Tibial nerve (tissue), 4 donors: ENCODE results near the gene LRRC47. TPM values are rescaled to one million over a fixed set of nuclear protein-coding genes. Genes with fewer than 3 reads are reported as not detected.
"Not testable (repeated sequence)": the region's sequence is repeated elsewhere in the genome, so short reads cannot be mapped to it uniquely, and the experiment has no call there.

Experiments
- DNase-seq, 2 donors: peaks; one replicate each; pipeline ENCODE4 v3.0.0-alpha.2; 2019; ENCODE audit warnings: low spot score in 2 of 2
- H3K27ac ChIP-seq, 4 donors: fragments of 200-600 bp; sonication (generic) in 3 of 4; one replicate each; pipeline ENCODE4 v1.5.1; 2017 to 2019; ENCODE audit warnings: mild to moderate bottlenecking in 1 of 4
- H3K27me3 ChIP-seq, 2 donors: fragments of 200-600 bp; sonication (generic) in 1 of 2; one replicate each; pipeline versions ENCODE4 v1.5.1 to v1.6.0; 2017 to 2019
- H3K36me3 ChIP-seq, 3 donors: fragments of 200-600 bp; sonication (generic); one replicate each; pipeline ENCODE4 v1.5.1; 2018 to 2019
- H3K4me1 ChIP-seq, 4 donors: fragments of 200-600 bp; sonication (generic) in 3 of 4; one replicate each; pipeline ENCODE4 v1.5.1; 2017 to 2019
- H3K4me3 ChIP-seq, 4 donors: fragments of 200-600 bp; sonication (generic) in 3 of 4; one replicate each; pipeline ENCODE4 v1.5.1; 2017 to 2019; ENCODE audit warnings: mild to moderate bottlenecking in 1 of 4, moderate library complexity in 1 of 4
- H3K9me3 ChIP-seq, 4 donors: fragments of 200-600 bp; sonication (generic) in 3 of 4; one replicate each; pipeline ENCODE4 v1.5.1; 2017 to 2019
- CTCF ChIP-seq, 5 experiments: fragments of 200-600 bp in 3 of 5; fragments of 450-650 bp in 2 of 5; sonication (generic) in 3 of 5; IDR thresholded peaks; one replicate each; pipeline ENCODE4 v1.5.1; 2016 to 2019; ENCODE audit warnings: antibody characterized with exemption in 5 of 5, mild to moderate bottlenecking in 3 of 5, moderate library complexity in 2 of 5
- EP300 ChIP-seq, 2 donors: sonication (generic); formaldehyde crosslinking; IDR thresholded peaks; one replicate each; pipeline ENCODE4 v1.6.1; 2017; ENCODE audit warnings: antibody characterized with exemption in 2 of 2, mild to moderate bottlenecking in 1 of 2
- POLR2A ChIP-seq, 2 donors: fragments of 450-650 bp; IDR thresholded peaks; one replicate each; pipeline ENCODE4 v1.6.1; 2017; ENCODE audit warnings: antibody characterized with exemption in 2 of 2, mild to moderate bottlenecking in 2 of 2, moderate library complexity in 2 of 2
- WGBS, 2 donors: methylation state at CpG; one replicate each; pipeline ENCODE4 v1.1.5; 2018; 5-methylcytosine and 5-hydroxymethylcytosine counted together
- total RNA-seq, 4 donors: library from RNA; depleted of rRNA; stranded (reverse); fragments of >200 nt; gene quantifications; one replicate each; pipeline ENCODE4 v1.1.0, GENCODE V29; 2016

Gene LRRC47
- total RNA-seq, 4 donors from 2014 or later: 40.8 to 46.3 (median 42.6) TPM

DNA sequence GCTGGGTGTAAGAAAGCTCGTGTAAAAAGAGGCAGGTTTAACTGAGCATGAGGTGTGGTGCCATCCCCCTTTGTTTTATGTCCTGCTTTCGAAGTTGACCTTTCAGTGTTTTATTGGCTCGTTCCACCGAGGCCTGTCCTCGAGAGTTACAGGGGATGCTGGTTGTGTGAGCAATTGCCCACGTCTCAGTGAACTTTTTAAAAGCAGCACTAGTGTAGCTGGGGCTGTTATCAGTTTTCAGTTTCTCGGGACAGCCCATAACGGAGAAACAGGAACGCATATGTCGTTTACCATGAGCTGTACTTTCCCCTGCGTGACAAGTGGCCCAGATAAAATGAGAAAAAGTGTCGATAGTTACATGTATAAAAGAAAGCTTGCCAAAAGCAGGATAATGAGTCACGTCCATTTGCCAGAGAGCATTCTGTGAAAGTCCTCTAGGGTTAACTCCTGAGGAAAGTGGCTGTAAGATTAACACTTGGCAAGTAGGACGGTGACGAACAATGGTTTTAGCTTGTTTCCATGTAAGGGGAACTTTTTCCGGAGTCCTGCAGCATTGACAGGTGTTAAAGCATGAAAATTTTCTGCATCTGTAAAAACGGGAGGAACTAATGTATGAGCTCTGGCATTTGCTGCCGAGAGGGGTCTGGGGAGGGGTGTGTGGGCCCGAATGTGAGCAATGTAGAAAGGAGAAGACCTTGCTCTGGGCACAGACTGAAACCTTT lies 7.8 kb upstream of the LRRC47 start:
- TF ChIP-seq EP300 (IDR thresholded peaks at IDR 0.05) (no peak), CTCF (IDR thresholded peaks at IDR 0.05) (no peak), POLR2A (IDR thresholded peaks at IDR 0.05) (no peak)
- H3K27ac ChIP-seq: peak overlapping the region; percentile 29 to 75 (median 58)
- H3K4me1 ChIP-seq: peaks cover 0 to 9% (median 2%) of the 10 kb centered on the region in 4 donors
- no peak overlapping the region for H3K4me3 ChIP-seq
- H3K9me3 ChIP-seq: no peaks in the 10 kb centered on the region
- H3K36me3 ChIP-seq: no peaks in the 10 kb centered on the region
- 38 to 40% methylated on average over 19 of the region's 19 CpGs for WGBS, 2 donors
- peaks cover 0 to 9% of the 10 kb centered on the region in 2 donors for H3K27me3 ChIP-seq
- DNase-seq: no peak

DNA sequence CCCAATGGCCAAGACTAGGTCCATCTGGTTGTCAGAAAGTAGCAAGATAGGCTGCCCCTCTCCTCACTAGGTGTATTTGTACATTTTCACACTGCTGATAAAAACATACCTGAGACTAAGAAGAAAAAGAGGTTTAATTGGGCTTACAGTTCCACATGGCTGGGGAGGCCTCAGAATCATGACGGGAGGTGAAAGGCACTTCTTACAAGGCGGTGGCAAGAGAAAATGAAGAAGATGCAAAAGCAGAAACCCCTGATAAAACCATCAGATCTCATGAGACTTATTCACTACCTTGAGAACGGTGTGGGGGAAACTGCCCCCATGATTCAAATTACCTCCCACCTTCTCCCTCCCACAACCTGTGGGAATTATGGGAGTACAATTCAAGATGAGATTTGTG lies 4.5 kb upstream of the LRRC47 start:
- H3K4me3 ChIP-seq, H3K27me3 ChIP-seq, H3K27ac ChIP-seq, H3K36me3 ChIP-seq, H3K9me3 ChIP-seq, DNase-seq: not testable (repeated sequence)
- 87 to 88% methylated on average over 3 of the region's 3 CpGs for WGBS, 2 donors
- H3K4me1 ChIP-seq: peaks cover 0 to 13% (median 8%) of the 10 kb centered on the region in 4 donors

DNA sequence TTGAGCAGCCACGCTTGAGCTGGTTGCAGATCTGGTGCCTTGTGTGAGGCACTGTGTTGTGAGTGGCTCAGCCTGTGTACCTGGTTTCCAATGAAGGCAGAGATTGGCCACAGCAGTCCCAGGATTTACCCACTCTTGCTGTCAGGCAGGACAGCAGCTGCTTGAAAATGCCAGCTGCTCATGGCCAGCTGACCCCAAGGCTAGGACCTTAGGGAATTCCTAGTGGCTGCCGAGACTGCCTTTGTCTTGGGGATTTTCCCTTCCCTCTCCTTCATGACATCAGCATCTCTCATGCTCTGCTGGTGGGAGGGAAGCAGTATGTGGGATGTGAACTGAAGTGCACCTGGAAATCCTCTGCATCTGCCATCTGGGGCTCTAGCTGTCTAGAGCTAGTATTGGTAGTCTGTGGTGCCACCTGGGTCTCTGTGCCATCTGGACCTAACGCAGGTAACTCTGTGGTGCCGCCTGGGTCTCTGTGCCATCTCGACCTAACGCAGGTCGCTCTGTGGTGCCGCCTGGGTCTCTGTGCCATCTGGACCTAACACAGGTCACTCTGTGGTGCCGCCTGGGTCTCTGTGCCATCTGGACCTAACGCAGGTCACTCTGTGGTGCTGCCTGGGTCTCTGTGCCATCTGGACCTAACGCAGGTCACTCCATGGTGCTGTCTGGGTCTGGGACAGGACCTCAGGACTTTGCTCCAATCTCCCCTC lies 3.8 kb upstream of the LRRC47 start:
- Histone ChIP-seq H3K27ac (no peak overlapping the region), H3K4me1 (peaks cover 2 to 20% (median 14%) of the 10 kb centered on the region in 4 donors), H3K4me3 (no peak overlapping the region), H3K9me3 (no peaks in the 10 kb centered on the region), H3K27me3 (peaks cover 0 to 8% of the 10 kb centered on the region in 2 donors), H3K36me3 (no peaks in the 10 kb centered on the region)
- TF ChIP-seq CTCF (IDR thresholded peaks at IDR 0.05): no peak
- TF ChIP-seq EP300 (IDR thresholded peaks at IDR 0.05): no peak
- no peak for TF ChIP-seq POLR2A (IDR thresholded peaks at IDR 0.05)
- no peak for DNase-seq
- 73 to 78% methylated on average over 6 to 11 of the region's 11 CpGs for WGBS, 2 donors

DNA sequence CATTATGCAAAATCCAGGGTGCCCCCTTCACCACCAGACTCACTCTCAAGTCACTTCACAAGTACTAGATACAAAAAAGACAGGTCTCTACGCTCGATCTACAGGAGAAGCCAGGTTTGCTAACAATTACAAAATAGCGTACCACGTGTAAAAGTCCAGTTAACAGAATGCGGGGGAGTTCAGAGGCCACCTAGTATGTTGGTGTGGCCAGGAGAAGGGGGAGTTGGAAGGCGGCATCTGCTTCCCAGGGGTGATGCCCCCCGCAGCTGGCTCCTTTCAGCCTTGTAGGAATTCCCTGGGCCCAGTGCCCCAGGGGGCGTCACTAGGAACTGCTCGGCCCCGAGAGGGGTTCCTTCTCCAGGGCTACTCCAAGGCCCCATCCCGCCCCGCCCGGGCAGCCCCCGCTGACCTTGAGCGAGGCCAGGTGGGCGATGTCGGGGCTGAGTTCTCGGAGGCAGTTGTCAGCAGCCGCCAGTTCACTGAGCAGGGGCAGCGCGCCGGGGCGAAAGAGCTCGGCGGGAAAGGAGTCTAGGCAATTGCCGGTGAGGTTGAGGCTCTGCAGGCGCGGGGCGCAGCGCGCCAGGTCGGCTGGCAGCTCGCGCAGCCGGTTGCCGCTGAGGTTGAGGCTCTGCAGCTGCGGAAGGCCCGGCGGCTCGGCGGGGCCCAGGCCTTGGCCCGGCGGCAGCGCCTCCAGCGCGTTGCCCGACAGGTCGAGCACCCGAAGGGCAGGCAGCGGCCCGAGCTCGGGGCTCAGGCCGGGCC lies 664 bp downstream of the LRRC47 start:
- H3K36me3 ChIP-seq: peaks cover 0 to 2% (median 0%) of the 10 kb centered on the region in 3 donors
- DNase-seq: no peak
- no peaks in the 10 kb centered on the region for H3K9me3 ChIP-seq
- H3K27me3 ChIP-seq: no peaks in the 10 kb centered on the region
- TF ChIP-seq POLR2A (IDR thresholded peaks at IDR 0.05): no peak
- TF ChIP-seq CTCF (IDR thresholded peaks at IDR 0.05): no peak
- no peak for TF ChIP-seq EP300 (IDR thresholded peaks at IDR 0.05)
- H3K27ac ChIP-seq: peak overlapping the region in 2 of 4 donors; percentile 67 to 73
- H3K4me3 ChIP-seq: peak overlapping the region; percentile 70 to 92 (median 82)
- WGBS, 2 donors: 13 to 15% methylated on average over 18 to 20 of the region's 53 CpGs
- H3K4me1 ChIP-seq: peaks cover 5 to 52% (median 25%) of the 10 kb centered on the region in 4 donors

DNA sequence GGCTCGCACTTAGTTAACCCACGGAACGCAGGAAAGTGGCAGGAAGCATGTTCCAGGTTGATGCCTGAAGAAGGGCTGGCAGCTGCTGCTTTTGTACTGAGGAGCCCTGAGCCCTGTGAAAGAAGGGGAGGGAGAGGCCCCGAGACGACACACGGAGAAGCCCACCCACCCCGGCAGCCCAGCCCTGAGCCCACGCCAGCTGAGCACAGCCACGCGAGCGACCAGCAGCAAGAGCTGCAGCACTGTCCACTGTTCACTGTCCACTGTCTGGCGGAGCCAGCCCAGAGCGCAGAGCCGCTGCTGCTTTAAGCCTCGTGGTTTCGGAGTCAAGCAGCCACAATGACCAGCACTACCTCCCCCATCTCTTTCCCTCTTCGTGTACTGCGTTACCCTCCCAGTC lies 5.3 kb downstream of the LRRC47 start:
- Histone ChIP-seq H3K4me3 (no peak overlapping the region), H3K4me1 (peaks cover 5 to 58% (median 22%) of the 10 kb centered on the region in 4 donors)

More for the DNA sequence above, 5.3 kb downstream of the LRRC47 start:
- no peak for DNase-seq
- H3K27ac ChIP-seq: no peak overlapping the region
- H3K36me3 ChIP-seq: peaks cover 0 to 49% (median 5%) of the 10 kb centered on the region in 3 donors
- TF ChIP-seq POLR2A (IDR thresholded peaks at IDR 0.05) (no peak), CTCF (IDR thresholded peaks at IDR 0.05) (no peak), EP300 (IDR thresholded peaks at IDR 0.05) (no peak)
- no peaks in the 10 kb centered on the region for H3K27me3 ChIP-seq
- WGBS, 2 donors: 66 to 80% methylated on average over 6 to 18 of the region's 18 CpGs
- no peaks in the 10 kb centered on the region for H3K9me3 ChIP-seq
